ENCODE data around the gene TNFSF13. TPM values are rescaled to one million over a fixed set of nuclear protein-coding genes. Genes with fewer than 3 reads are reported as not detected.

TNFSF13 gene
- total RNA-seq, 2 donors from 2014 or later = 11.0 to 16.9 TPM

- no peaks in the 10 kb centered on the region for H3K27me3 ChIP-seq
- H3K4me1 ChIP-seq = no peaks in the 10 kb centered on the region
- no peak overlapping the region for H3K27ac ChIP-seq
- no peak overlapping the region for H3K4me3 ChIP-seq
- H3K36me3 ChIP-seq = peaks cover 63% of the 10 kb centered on the region
- TF ChIP-seq CTCF (IDR thresholded peaks at IDR 0.05) = no peak
- DNase-seq (ENCODE audit: low spot score) = no peak
- no peaks in the 10 kb centered on the region for H3K9me3 ChIP-seq
These were observed 45.6 kb upstream of the TNFSF13 start for GRCh38 chr17:7512824-7513540.

- no peak for DNase-seq (ENCODE audit: low spot score)
- Histone ChIP-seq H3K27ac (no peak overlapping the region), H3K36me3 (peaks cover 54% of the 10 kb centered on the region), H3K9me3 (no peaks in the 10 kb centered on the region), H3K27me3 (no peaks in the 10 kb centered on the region), H3K4me1 (no peaks in the 10 kb centered on the region), H3K4me3 (no peak overlapping the region)
- no peak for TF ChIP-seq CTCF (IDR thresholded peaks at IDR 0.05)
These were observed 44.6 kb upstream of the TNFSF13 start for GRCh38 chr17:7513850-7514419.

DNA sequence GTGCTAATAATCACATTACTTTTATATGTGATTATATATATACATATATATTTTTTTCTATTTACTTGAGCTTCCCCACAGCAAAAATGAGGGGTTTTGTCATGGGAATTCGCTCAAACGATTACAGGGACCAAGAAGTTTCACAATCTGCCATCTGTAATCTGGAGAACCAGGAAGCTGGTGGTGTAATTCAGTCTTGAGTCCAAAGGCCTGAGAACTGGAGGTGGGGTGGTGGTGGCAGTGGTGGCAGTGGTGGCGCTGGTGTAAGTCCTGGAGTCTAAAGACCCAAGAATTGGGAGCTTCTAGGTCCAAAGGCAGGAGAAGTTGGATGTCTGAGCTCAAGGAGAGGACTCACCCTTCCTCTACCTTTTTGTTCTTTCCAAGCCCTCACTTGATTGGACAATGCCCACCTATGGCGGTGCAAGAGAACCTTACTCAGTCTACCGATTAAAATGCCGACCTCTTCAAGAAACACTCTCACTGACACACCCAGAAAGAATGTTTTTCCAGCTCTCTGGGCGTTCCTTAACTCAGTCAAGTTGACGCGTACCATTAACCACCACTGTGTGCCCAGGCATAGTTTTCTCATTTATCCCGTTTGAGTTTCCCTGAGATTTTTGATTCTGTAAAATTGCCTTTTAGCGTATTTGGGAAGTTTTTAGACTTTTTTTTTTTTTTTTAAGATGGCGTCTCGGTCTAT is 42.5 kb upstream of the TNFSF13 start:
- no peak overlapping the region for H3K4me3 ChIP-seq
- no peaks in the 10 kb centered on the region for H3K9me3 ChIP-seq
- no peaks in the 10 kb centered on the region for H3K4me1 ChIP-seq
- TF ChIP-seq CTCF (IDR thresholded peaks at IDR 0.05) = no peak
- no peak overlapping the region for H3K27ac ChIP-seq
- H3K36me3 ChIP-seq = peaks cover 33% of the 10 kb centered on the region
- no peaks in the 10 kb centered on the region for H3K27me3 ChIP-seq
- no peak for DNase-seq (ENCODE audit: low spot score)

- Histone ChIP-seq H3K9me3 (no peaks in the 10 kb centered on the region), H3K4me1 (no peaks in the 10 kb centered on the region), H3K4me3 (no peak overlapping the region), H3K36me3 (no peaks in the 10 kb centered on the region), H3K27me3 (no peaks in the 10 kb centered on the region), H3K27ac (no peak overlapping the region)
- TF ChIP-seq CTCF (IDR thresholded peaks at IDR 0.05) = peak; percentile 19 to 58
- no peak for DNase-seq (ENCODE audit: low spot score)
These were observed 35.5 kb upstream of the TNFSF13 start for GRCh38 chr17:7523033-7523432.

DNA sequence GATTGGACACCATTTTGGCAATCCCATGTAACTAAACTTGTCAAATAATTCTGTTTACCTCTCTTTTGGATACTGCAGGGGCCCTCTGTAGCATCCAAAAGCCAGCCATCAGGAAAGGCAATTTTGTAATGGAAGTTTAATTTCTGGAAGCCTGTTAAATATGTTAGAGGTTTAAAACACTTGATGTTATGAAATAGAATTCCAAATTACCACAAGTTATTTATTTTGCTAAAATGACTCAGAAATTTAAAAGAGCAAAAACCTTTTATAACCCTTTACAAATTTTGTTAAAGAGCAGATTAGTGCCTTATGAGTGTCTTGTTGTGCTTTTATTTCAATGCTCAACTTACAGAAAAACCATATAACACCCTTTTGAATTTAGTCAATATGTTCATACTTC is 29.7 kb upstream of the TNFSF13 start:
- H3K9me3 ChIP-seq = peaks cover 0 to 19% of the 10 kb centered on the region in 2 donors
- no peak for TF ChIP-seq CTCF (IDR thresholded peaks at IDR 0.05)
- H3K4me1 ChIP-seq = no peaks in the 10 kb centered on the region
- no peak overlapping the region for H3K27ac ChIP-seq
- H3K36me3 ChIP-seq = no peaks in the 10 kb centered on the region
- no peaks in the 10 kb centered on the region for H3K27me3 ChIP-seq
- no peak for DNase-seq (ENCODE audit: low spot score)
- no peak overlapping the region for H3K4me3 ChIP-seq

All from right atrium auricular region (tissue), 2 donors.